GM13977 (cell line): ENCODE data around the gene TMEM184B.

Experiments used
- DNase-seq: peaks from one replicate; pipeline ENCODE4 v3.0.0; 2012; ENCODE audit warnings: low spot score
- in situ Hi-C: fragments of 300-500 bp; cut with MboI; formaldehyde crosslinking; loops from one replicate; pipeline ENCODE4 v1.12.0; 2022; ENCODE audit warnings: low sequenced_read_pairs, low pct_unique_long_range_greater_than_20kb, mixed read lengths, inconsistent platforms; ENCODE audit not compliant: unreplicated experiment
- TF ChIP-seq, protein P1 (sequence below): IDR thresholded peaks from 2 replicates; pipeline ENCODE4 v1.5.1; 2012; ENCODE audit warnings: mild to moderate bottlenecking, control low read depth; ENCODE audit not compliant: insufficient read depth; ENCODE audit errors: extremely low read depth, missing control alignments

Gene TMEM184B

DNA sequence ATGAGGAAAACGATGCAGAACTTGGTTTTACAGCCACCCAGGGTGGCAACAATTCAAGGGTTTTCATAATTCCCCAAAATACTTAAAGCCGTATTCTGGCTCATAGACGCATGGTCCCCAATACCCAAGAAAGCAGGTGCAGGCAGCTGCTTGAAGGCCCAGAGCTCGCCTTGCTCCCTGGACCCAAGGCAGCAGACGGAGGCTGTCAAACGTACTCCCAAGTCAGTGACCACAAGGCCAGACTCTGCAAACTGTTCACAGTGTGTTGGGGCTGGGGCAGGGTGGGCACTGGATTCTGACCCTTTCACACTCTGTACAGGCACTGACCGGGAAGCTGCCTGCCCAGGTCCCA, 21.5 kb downstream of the TMEM184B start:
- no peak for DNase-seq
- in situ Hi-C loops = no loop called here
- TF ChIP-seq, protein P1, sequence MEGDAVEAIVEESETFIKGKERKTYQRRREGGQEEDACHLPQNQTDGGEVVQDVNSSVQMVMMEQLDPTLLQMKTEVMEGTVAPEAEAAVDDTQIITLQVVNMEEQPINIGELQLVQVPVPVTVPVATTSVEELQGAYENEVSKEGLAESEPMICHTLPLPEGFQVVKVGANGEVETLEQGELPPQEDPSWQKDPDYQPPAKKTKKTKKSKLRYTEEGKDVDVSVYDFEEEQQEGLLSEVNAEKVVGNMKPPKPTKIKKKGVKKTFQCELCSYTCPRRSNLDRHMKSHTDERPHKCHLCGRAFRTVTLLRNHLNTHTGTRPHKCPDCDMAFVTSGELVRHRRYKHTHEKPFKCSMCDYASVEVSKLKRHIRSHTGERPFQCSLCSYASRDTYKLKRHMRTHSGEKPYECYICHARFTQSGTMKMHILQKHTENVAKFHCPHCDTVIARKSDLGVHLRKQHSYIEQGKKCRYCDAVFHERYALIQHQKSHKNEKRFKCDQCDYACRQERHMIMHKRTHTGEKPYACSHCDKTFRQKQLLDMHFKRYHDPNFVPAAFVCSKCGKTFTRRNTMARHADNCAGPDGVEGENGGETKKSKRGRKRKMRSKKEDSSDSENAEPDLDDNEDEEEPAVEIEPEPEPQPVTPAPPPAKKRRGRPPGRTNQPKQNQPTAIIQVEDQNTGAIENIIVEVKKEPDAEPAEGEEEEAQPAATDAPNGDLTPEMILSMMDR = no peak

DNA sequence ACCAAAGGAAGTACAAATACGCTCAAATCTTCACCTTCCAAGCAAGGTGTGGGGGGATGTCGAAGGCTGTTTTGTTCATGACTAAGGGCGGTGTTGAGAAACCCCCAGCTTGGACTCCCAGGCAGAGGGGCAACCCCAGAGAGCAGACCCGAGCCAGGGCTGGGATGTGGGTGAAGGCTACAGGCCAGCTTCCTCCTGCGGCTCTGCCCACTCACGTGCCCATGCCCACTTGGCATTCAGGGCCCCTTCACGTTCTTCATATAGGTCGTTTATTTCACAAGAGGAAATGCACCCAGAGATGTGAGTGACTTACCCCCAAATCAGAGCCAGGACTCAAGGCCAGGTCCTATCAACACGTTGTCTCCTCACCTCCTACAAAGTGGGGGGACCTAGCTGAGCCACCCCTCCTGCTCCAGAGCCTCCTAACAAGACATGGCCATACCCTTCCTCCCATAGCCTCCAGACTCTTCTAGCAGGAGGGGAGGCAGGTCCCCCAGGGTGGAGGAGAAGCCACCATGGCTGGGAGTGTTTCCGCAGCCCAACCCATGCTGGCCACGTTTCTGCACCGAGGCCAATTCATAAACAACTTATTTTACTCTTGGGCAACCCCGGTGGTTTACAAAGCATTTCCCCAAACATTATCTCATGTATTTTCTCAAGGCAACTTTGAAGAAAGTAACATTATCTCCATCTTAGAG, 22.0 kb downstream of the TMEM184B start:
- DNase-seq = no peak

DNA sequence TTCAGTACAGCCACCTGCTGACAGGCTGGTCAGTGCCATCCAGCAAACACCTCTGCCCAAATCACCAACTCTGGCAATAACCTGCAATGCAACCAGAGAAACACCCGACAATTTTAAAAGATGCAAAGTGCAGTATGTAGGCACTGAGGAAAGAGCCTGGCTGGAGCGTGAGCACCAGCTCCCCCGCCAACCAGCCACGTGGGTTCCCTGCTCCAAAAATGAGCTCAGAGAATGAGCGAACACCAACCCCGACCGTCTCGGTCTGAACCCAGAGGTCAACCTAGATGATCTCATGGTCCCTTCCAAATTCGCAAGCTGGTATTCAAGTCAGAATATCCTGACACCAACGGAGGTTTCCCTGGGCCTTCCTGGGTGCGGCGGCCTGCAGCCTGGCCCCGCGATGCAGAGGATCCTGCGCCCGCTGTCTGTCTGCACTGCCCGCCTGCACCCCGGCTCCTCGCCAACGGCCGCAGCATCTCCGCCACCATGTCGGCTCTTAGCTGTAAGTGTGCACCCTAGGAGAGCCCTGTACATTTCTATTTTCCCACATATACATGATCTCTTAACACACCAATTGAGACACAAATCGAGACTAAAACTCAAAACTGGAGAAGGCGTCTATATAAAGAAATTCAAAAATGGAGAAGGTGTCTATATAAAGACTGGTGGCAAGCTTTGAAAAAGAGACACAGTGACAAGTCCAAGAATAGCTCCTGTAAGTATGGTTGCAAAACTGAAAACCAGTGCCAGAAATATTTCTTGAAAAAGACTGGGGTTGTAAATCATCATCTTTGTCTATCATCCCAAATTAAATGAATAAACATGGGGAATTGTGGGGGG, 22.8 kb downstream of the TMEM184B start:
- TF ChIP-seq, protein P1 = no peak
- in situ Hi-C loops = no loop called here
- no peak for DNase-seq

More for the DNA sequence above, 22.0 kb downstream of the TMEM184B start:
- in situ Hi-C loops = no loop called here
- TF ChIP-seq, protein P1 = no peak

DNA sequence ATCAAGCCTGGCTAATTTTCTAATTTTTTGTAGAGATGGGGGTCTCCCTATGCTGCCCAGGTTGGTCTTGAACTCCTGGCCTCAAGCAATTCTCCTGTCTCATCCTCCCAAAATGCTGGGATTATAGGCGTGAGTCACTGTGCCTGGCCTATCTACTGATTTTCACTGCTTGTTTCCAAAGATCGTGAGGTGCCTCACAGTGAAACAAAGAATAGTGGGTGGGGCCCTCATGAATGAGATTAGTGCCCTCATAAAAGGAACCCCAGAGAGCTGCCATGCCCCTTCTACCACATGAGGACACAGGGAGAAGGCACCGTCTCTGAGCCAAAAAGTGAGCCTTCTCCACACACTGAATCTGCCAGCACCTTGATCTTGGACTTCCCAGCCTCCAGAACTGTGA, 23.5 kb downstream of the TMEM184B start:
- in situ Hi-C loops = no loop called here
- DNase-seq = no peak
- TF ChIP-seq, protein P1 = no peak

DNA sequence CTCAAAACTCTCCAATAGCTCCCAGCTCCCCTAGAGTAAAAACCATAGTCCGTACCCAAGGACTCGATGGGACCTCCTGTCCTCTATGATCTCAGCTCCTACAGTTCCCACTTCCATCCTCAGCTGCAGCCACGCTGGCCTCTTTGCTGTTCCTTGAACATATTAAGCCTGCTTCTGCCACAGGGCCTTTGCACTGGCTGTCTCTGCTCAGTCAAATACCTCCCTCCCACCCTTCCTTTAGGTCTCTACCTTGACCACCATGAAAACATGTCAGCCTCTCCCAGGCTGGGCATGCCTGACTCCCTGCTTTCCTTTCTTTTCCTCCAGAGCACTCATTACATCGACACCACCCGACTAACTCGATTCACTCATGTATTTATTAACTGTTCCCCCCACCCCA, 24.5 kb downstream of the TMEM184B start:
- in situ Hi-C loops = no loop called here
- TF ChIP-seq, protein P1 = no peak
- no peak for DNase-seq

DNA sequence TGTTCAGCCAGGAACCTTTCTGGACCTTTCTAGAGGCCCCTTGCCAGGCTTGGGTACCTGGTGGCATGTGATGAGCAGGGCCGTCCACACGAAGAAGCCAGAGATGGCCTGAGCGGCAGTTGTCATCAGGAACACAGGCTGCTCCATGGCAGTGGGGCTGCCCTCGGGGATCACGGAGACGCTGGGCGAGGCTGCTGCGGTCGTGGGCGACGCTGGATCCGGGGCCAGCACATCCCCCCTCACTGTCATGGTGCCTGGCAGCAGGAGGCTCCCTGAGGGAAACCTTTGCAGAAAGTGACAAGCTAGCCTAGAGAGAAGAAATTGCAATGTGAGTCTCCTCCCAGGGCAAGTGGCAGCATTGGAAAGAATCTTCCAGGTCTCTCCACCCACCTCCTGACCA, 25.1 kb downstream of the TMEM184B start:
- TF ChIP-seq, protein P1 = no peak
- DNase-seq = no peak
- in situ Hi-C loops = no loop called here
